ENCODE results near the gene DPP7.

The DPP7 gene

GRCh38 chr9:137111788-137112563, 2.6 kb downstream of the DPP7 start:
- DNase-seq (ENCODE audit: low read depth, low spot score), result no peak

GRCh38 chr9:137110911-137111787, 3.4 kb downstream of the DPP7 start:
- DNase-seq (ENCODE audit: low read depth, low spot score), result no peak

- DNase-seq (ENCODE audit: low read depth, low spot score), result no peak
Measured at GRCh38 chr9:137110147-137110910, 4.2 kb downstream of the DPP7 start.

GRCh38 chr9:137109250-137110146, 5.0 kb downstream of the DPP7 start:
- DNase-seq (ENCODE audit: low read depth, low spot score), result no peak

- no peak for DNase-seq (ENCODE audit: low read depth, low spot score)
Measured at GRCh38 chr9:137108608-137109249, 5.8 kb downstream of the DPP7 start.

GRCh38 chr9:137107982-137108381, 6.6 kb downstream of the DPP7 start:
- no peak for DNase-seq (ENCODE audit: low read depth, low spot score)

- DNase-seq (ENCODE audit: low read depth, low spot score), result no peak
Measured at GRCh38 chr9:137107312-137107921, 7.1 kb downstream of the DPP7 start.

GRCh38 chr9:137106662-137107250, 7.8 kb downstream of the DPP7 start:
- no peak for DNase-seq (ENCODE audit: low read depth, low spot score)

GRCh38 chr9:137105814-137106661, 8.5 kb downstream of the DPP7 start:
- no peak for DNase-seq (ENCODE audit: low read depth, low spot score)

GRCh38 chr9:137103206-137103999, 11.1 kb downstream of the DPP7 start:
- DNase-seq (ENCODE audit: low read depth, low spot score), result no peak

- no peak for DNase-seq (ENCODE audit: low read depth, low spot score)
Measured at GRCh38 chr9:137099231-137099630, 15.3 kb downstream of the DPP7 start.

- no peak for DNase-seq (ENCODE audit: low read depth, low spot score)
Measured at GRCh38 chr9:137097761-137098462, 16.6 kb downstream of the DPP7 start.

- no peak for DNase-seq (ENCODE audit: low read depth, low spot score)
Measured at GRCh38 chr9:137096785-137097546, 17.6 kb downstream of the DPP7 start.

- no peak for DNase-seq (ENCODE audit: low read depth, low spot score)
Measured at GRCh38 chr9:137095664-137096517, 18.6 kb downstream of the DPP7 start.

- DNase-seq (ENCODE audit: low read depth, low spot score), result no peak
Measured at GRCh38 chr9:137089232-137089947, 25.1 kb downstream of the DPP7 start.

All from ELF-1 (cell line).